GM23338 (cell line): ENCODE measurements around the gene NTM. TPM values are rescaled to one million over a fixed set of nuclear protein-coding genes. Genes with fewer than 3 reads are reported as not detected.
A peak's percentile ranks its signal among the peaks of the same experiment; 100 is the strongest.

Source experiments
- ATAC-seq: fragments of 200-7000 bp; cut with Tn5 transposase; 3 replicates; pipeline ENCODE4 v1.9.1; 2020
- DNase-seq: peaks from one replicate; pipeline ENCODE4 v3.0.0-alpha.2; 2015; ENCODE audit warnings: low spot score
- H2AFZ ChIP-seq: fragments of 200-600 bp; sonication (generic); 2 replicates; pipeline ENCODE4 v1.8.0; 2016; ENCODE audit warnings: antibody characterized with exemption, mild to moderate bottlenecking, moderate library complexity
- H3F3A ChIP-seq: fragments of 200-600 bp; sonication (generic); replicated peaks from 2 replicates; pipeline ENCODE4 v1.8.0; 2017; ENCODE audit warnings: antibody characterized with exemption, mixed run types, low read depth
- H3K27ac ChIP-seq: fragments of 200-600 bp; sonication (generic); 2 replicates; pipeline ENCODE4 v1.6.1; 2016; ENCODE audit warnings: low read depth
- H3K27me3 ChIP-seq: fragments of 200-600 bp; sonication (generic); 2 replicates; pipeline ENCODE4 v1.8.0; 2016; ENCODE audit warnings: mild to moderate bottlenecking, mixed run types, moderate library complexity; ENCODE audit not compliant: insufficient read depth
- H3K36me3 ChIP-seq: fragments of 200-600 bp; sonication (generic); 2 replicates; pipeline ENCODE4 v1.8.0; 2016; ENCODE audit warnings: mild to moderate bottlenecking; ENCODE audit not compliant: insufficient read depth
- H3K4me1 ChIP-seq: fragments of 200-600 bp; sonication (generic); 2 replicates; pipeline ENCODE4 v1.8.0; 2016; ENCODE audit warnings: mild to moderate bottlenecking, moderate library complexity; ENCODE audit not compliant: insufficient read depth
- H3K4me2 ChIP-seq: fragments of 200-600 bp; sonication (generic); 2 replicates; pipeline ENCODE4 v1.7.1; 2017; ENCODE audit warnings: mixed run types
- H3K4me3 ChIP-seq: fragments of 200-600 bp; sonication (generic); 2 replicates; pipeline ENCODE4 v1.6.1; 2016; ENCODE audit warnings: mixed run types
- H3K79me2 ChIP-seq: fragments of 200-600 bp; sonication (generic); replicated peaks from 2 replicates; pipeline ENCODE4 v1.8.0; 2017; ENCODE audit warnings: mild to moderate bottlenecking; ENCODE audit not compliant: insufficient read depth
- H3K9me2 ChIP-seq: fragments of 200-600 bp; sonication (generic); 2 replicates; pipeline ENCODE4 v1.8.0; 2017; ENCODE audit not compliant: insufficient read depth
- H4K20me1 ChIP-seq: fragments of 200-600 bp; sonication (generic); replicated peaks from 2 replicates; pipeline ENCODE4 v1.8.0; 2017; ENCODE audit warnings: mild to moderate bottlenecking; ENCODE audit not compliant: insufficient read depth
- H3K27ac Mint-ChIP-seq: 2 replicates; pipeline ENCODE4 v1.8.0; 2020; ENCODE audit warnings: inconsistent platforms, mild to moderate bottlenecking, moderate library complexity, mixed read lengths
- H3K27me3 Mint-ChIP-seq: 3 replicates; pipeline ENCODE4 v1.8.0; 2022; ENCODE audit warnings: low read depth, mild to moderate bottlenecking, moderate library complexity, mixed read lengths, inconsistent platforms; ENCODE audit not compliant: insufficient read depth, poor library complexity
- H3K36me3 Mint-ChIP-seq: 3 replicates; pipeline ENCODE4 v1.8.0; 2021; ENCODE audit warnings: low read depth, mild to moderate bottlenecking, inconsistent platforms, moderate library complexity, mixed read lengths
- H3K4me1 Mint-ChIP-seq: 3 replicates; pipeline ENCODE4 v1.8.0; 2020; ENCODE audit warnings: mild to moderate bottlenecking, inconsistent platforms, mixed read lengths
- H3K4me3 Mint-ChIP-seq: 3 replicates; pipeline ENCODE4 v1.8.0; 2021; ENCODE audit warnings: moderate library complexity, mild to moderate bottlenecking, inconsistent platforms, mixed read lengths
- H3K9me3 Mint-ChIP-seq: 3 replicates; pipeline ENCODE4 v1.8.0; 2020; ENCODE audit warnings: moderate library complexity, mild to moderate bottlenecking, inconsistent platforms, mixed read lengths
- CREB1 ChIP-seq: fragments of 250-450 bp; sonication (Bioruptor Pico); IDR thresholded peaks from 2 replicates; pipeline ENCODE4 v1.5.0; 2020; ENCODE audit warnings: low read depth, mild to moderate bottlenecking, moderate library complexity
- CTCF ChIP-seq, 2 experiments: fragments of 200-600 bp in 1 of 2; sonication (generic) in 1 of 2; conservative IDR thresholded peaks; 2 replicates each; pipeline versions ENCODE4 v1.5.1 to v1.6.1; 2016 to 2017; ENCODE audit warnings: antibody characterized with exemption in 2 of 2, low read depth in 2 of 2, mild to moderate bottlenecking in 2 of 2, moderate library complexity in 1 of 2
- ETS1 ChIP-seq: IDR thresholded peaks from 2 replicates; pipeline ENCODE4 v1.6.1; 2016; ENCODE audit warnings: antibody characterized with exemption
- EZH2 ChIP-seq: fragments of 200-600 bp; sonication (generic); IDR thresholded peaks from one replicate; pipeline ENCODE4 v1.8.0; 2017; ENCODE audit warnings: antibody characterized with exemption, mild to moderate bottlenecking, low read depth; ENCODE audit not compliant: unreplicated experiment
- EZH2phosphoT487 ChIP-seq: fragments of 200-600 bp; sonication (generic); IDR thresholded peaks from one replicate; pipeline ENCODE4 v1.8.1; 2018; ENCODE audit warnings: antibody characterized with exemption; ENCODE audit not compliant: unreplicated experiment
- JUNB ChIP-seq: IDR thresholded peaks from one replicate; pipeline ENCODE4 v1.6.1; 2016; ENCODE audit warnings: antibody characterized with exemption; ENCODE audit not compliant: unreplicated experiment
- ZNF114 ChIP-seq: fragments of 250-450 bp; sonication (Bioruptor Pico); IDR thresholded peaks from 2 replicates; pipeline ENCODE4 v1.5.0; 2020; ENCODE audit warnings: mild to moderate bottlenecking, moderate library complexity
- polyA plus RNA-seq: library from polyadenylated mRNA; unstranded; fragments of >200 nt; fragmentation: Nextera tagmentation; extraction: Ambion mirVana; gene quantifications from 2 replicates; pipeline ENCODE4 v1.2.1, GENCODE V29; 2016
- total RNA-seq: library from RNA; depleted of rRNA; stranded (reverse); fragments of >200 nt; shearing (Covaris generic); gene quantifications from 2 replicates; pipeline ENCODE4 v1.2.3, GENCODE V29; 2014

NTM gene
- total and polyA plus RNA-seq, 2 experiments from 2014 or later, result 10.6 to 14.6 TPM

GRCh38 chr11:131917634-131918384 lies 547.4 kb downstream of the NTM start (continued):
- TF ChIP-seq CTCF (conservative IDR thresholded peaks at IDR 0.05; ENCODE audit: low read depth in 2 of 2), result no peak
- no peak for TF ChIP-seq ZNF114 (CRISPR knock-in tag)
- no peak for TF ChIP-seq EZH2phosphoT487
- no peak for TF ChIP-seq JUNB

GRCh38 chr11:131918663-131919062 lies 548.2 kb downstream of the NTM start:
- H3K4me2 ChIP-seq, result no peak overlapping the region
- H3K4me1 ChIP-seq, result peaks cover 15% of the 10 kb centered on the region
- peaks cover 5% of the 10 kb centered on the region for H3K79me2 ChIP-seq
- H3K36me3 ChIP-seq, result no peaks in the 10 kb centered on the region
- no peak overlapping the region for H3K27ac ChIP-seq
- Mint-ChIP-seq H3K27ac (no peak overlapping the region), H3K4me3 (no peak overlapping the region), H3K9me3 (no peaks in the 10 kb centered on the region), H3K36me3 (no peaks in the 10 kb centered on the region; the same call in 2 of the 3 replicates), H3K27me3 (peaks cover 6% of the 10 kb centered on the region), H3K4me1 (peaks cover 21% of the 10 kb centered on the region)
- H3K27me3 ChIP-seq, result 0 out of 2 replicates have a peak, but pooled peaks cover 4% of the 10 kb centered on the region
- H3K4me3 ChIP-seq, result no peak overlapping the region
- DNase-seq (no peak), ATAC-seq (peak; percentile 19; the same call in 2 of the 3 replicates)
- H4K20me1 ChIP-seq, result no peaks in the 10 kb centered on the region; the same call in 1 of the 2 replicates
- H3K9me2 ChIP-seq, result no peaks in the 10 kb centered on the region
- 0 out of 2 replicates have a peak, but pooled peaks cover 3% of the 10 kb centered on the region for H3F3A ChIP-seq
- TF ChIP-seq ZNF114 (CRISPR knock-in tag) (no peak), EZH2phosphoT487 (no peak), CTCF (conservative IDR thresholded peaks at IDR 0.05; ENCODE audit: low read depth in 2 of 2) (peak; percentile 15 to 42; a peak in 2 of 4 replicates)
- H2AFZ ChIP-seq, result no peak overlapping the region

GRCh38 chr11:131922220-131922619 lies 551.8 kb downstream of the NTM start:
- H3K4me3 ChIP-seq, result no peak overlapping the region
- H3K9me2 ChIP-seq, result no peaks in the 10 kb centered on the region
- H3K4me2 ChIP-seq, result no peak overlapping the region
- H3K4me1 ChIP-seq, result peaks cover 18% of the 10 kb centered on the region
- H3K79me2 ChIP-seq, result peaks cover 5% of the 10 kb centered on the region
- Mint-ChIP-seq H3K4me3 (no peak overlapping the region), H3K36me3 (no peaks in the 10 kb centered on the region; the same call in 2 of the 3 replicates), H3K27ac (no peak overlapping the region), H3K4me1 (peaks cover 33% of the 10 kb centered on the region), H3K27me3 (peaks cover 1% of the 10 kb centered on the region), H3K9me3 (no peaks in the 10 kb centered on the region)
- no peak overlapping the region for H2AFZ ChIP-seq
- H3K36me3 ChIP-seq, result no peaks in the 10 kb centered on the region
- H3K27ac ChIP-seq, result no peak overlapping the region
- no peak for DNase-seq
- TF ChIP-seq CREB1 (CRISPR knock-in tag) (no peak), EZH2phosphoT487 (no peak), ETS1 (no peak), EZH2 (no peak), JUNB (no peak)
- 0 out of 2 replicates have a peak, but pooled peaks cover 3% of the 10 kb centered on the region for H3F3A ChIP-seq
- H3K27me3 ChIP-seq, result no peaks in the 10 kb centered on the region
- H4K20me1 ChIP-seq, result no peaks in the 10 kb centered on the region
- no peak for ATAC-seq
